OCI-LY1 (cell line): ENCODE results near the gene G6PD.

Source experiments
- H2AFZ ChIP-seq: fragments of 200-600 bp; sonication (generic), shearing (Covaris generic); 2 replicates; pipeline ENCODE4 v1.6.0; 2014; ENCODE audit warnings: antibody characterized with exemption, mild to moderate bottlenecking, low read length
- H3F3A ChIP-seq: fragments of 200-600 bp; sonication (generic), shearing (Covaris generic); 2 replicates; pipeline ENCODE4 v1.6.0; 2014; ENCODE audit warnings: mild to moderate bottlenecking, antibody characterized with exemption, low read length, moderate library complexity; ENCODE audit not compliant: insufficient read depth
- H3K27ac ChIP-seq: fragments of 200-600 bp; sonication (generic); 2 replicates; pipeline ENCODE4 v1.5.1; 2014; ENCODE audit warnings: low read length, mixed run types, mild to moderate bottlenecking, low read depth; ENCODE audit not compliant: poor library complexity, severe bottlenecking
- H3K27me3 ChIP-seq: fragments of 200-600 bp; sonication (generic); 2 replicates; pipeline ENCODE4 v1.6.0; 2014; ENCODE audit warnings: antibody characterized with exemption, mild to moderate bottlenecking, low read length, moderate library complexity; ENCODE audit not compliant: insufficient read depth
- H3K36me3 ChIP-seq: fragments of 200-600 bp; sonication (generic); 2 replicates; pipeline ENCODE4 v1.6.1; 2014; ENCODE audit warnings: mild to moderate bottlenecking, antibody characterized with exemption, low read length, moderate library complexity, mixed read lengths; ENCODE audit not compliant: insufficient read depth
- H3K4me1 ChIP-seq: fragments of 200-600 bp; sonication (generic); 2 replicates; pipeline ENCODE4 v1.5.1; 2014; ENCODE audit warnings: mild to moderate bottlenecking, low read length, moderate library complexity; ENCODE audit not compliant: insufficient read depth, severe bottlenecking
- H3K4me2 ChIP-seq: fragments of 200-600 bp; sonication (generic), shearing (Covaris generic); 2 replicates; pipeline ENCODE4 v1.6.1; 2014; ENCODE audit warnings: low read length
- H3K4me3 ChIP-seq: fragments of 200-600 bp; sonication (generic); 2 replicates; pipeline ENCODE4 v1.5.1; 2014; ENCODE audit warnings: low read length, low read depth, mild to moderate bottlenecking, mixed read lengths; ENCODE audit not compliant: poor library complexity, severe bottlenecking
- H3K79me2 ChIP-seq: fragments of 200-600 bp; shearing (Covaris generic); 2 replicates; pipeline ENCODE4 v1.6.1; 2016; ENCODE audit warnings: mixed run types, low read length, mixed read lengths; ENCODE audit not compliant: insufficient read depth
- H3K9ac ChIP-seq: fragments of 200-600 bp; sonication (generic), shearing (Covaris generic); 2 replicates; pipeline ENCODE4 v1.6.1; 2014; ENCODE audit warnings: mild to moderate bottlenecking, low read length, mixed read lengths
- H3K9me2 ChIP-seq: fragments of 200-600 bp; sonication (generic), shearing (Covaris generic); 2 replicates; pipeline ENCODE4 v1.6.1; 2014; ENCODE audit warnings: low read depth, mild to moderate bottlenecking, low read length, mixed read lengths
- H3K9me3 ChIP-seq: fragments of 200-600 bp; shearing (Covaris generic); 2 replicates; pipeline ENCODE4 v1.6.1; 2014; ENCODE audit warnings: low read length, mixed read lengths
- H4K20me1 ChIP-seq: fragments of 200-600 bp; sonication (generic), shearing (Covaris generic); 2 replicates; pipeline ENCODE4 v1.6.0; 2016; ENCODE audit warnings: mild to moderate bottlenecking, low read length; ENCODE audit not compliant: insufficient read depth
- EZH2 ChIP-seq: fragments of 200-600 bp; sonication (generic), shearing (Covaris generic); IDR thresholded peaks from 2 replicates; pipeline ENCODE4 v1.8.0; 2017; ENCODE audit warnings: borderline replicate concordance, mixed run types, mild to moderate bottlenecking, antibody characterized with exemption, low read length, moderate library complexity, mixed read lengths
- TF ChIP-seq, protein P1 (sequence below): fragments of 200-600 bp; sonication (generic), shearing (Covaris generic); IDR thresholded peaks from 2 replicates; pipeline ENCODE4 v1.5.1; 2017; ENCODE audit warnings: mild to moderate bottlenecking, antibody characterized with exemption, low read length, moderate library complexity, mixed read lengths

G6PD gene

GRCh38 chrX:154517101-154517781 lies 29.4 kb downstream of the G6PD start:
- no peak for TF ChIP-seq EZH2
- TF ChIP-seq, protein P1, sequence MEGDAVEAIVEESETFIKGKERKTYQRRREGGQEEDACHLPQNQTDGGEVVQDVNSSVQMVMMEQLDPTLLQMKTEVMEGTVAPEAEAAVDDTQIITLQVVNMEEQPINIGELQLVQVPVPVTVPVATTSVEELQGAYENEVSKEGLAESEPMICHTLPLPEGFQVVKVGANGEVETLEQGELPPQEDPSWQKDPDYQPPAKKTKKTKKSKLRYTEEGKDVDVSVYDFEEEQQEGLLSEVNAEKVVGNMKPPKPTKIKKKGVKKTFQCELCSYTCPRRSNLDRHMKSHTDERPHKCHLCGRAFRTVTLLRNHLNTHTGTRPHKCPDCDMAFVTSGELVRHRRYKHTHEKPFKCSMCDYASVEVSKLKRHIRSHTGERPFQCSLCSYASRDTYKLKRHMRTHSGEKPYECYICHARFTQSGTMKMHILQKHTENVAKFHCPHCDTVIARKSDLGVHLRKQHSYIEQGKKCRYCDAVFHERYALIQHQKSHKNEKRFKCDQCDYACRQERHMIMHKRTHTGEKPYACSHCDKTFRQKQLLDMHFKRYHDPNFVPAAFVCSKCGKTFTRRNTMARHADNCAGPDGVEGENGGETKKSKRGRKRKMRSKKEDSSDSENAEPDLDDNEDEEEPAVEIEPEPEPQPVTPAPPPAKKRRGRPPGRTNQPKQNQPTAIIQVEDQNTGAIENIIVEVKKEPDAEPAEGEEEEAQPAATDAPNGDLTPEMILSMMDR, result no peak
- Histone ChIP-seq H3K4me3 (peak overlapping the region; percentile 78), H2AFZ (no peak overlapping the region), H3K36me3 (no peaks in the 10 kb centered on the region), H3K9me3 (no peaks in the 10 kb centered on the region), H3K27ac (no peak overlapping the region), H4K20me1 (no peaks in the 10 kb centered on the region), H3K4me1 (peaks cover 13% of the 10 kb centered on the region), H3K4me2 (peak overlapping the region; percentile 96; the same call in 1 of the 2 replicates), H3F3A (no peaks in the 10 kb centered on the region), H3K9ac (no peak overlapping the region; the same call in 1 of the 2 replicates), H3K79me2 (no peaks in the 10 kb centered on the region), H3K9me2 (no peaks in the 10 kb centered on the region), H3K27me3 (no peaks in the 10 kb centered on the region)

DNA sequence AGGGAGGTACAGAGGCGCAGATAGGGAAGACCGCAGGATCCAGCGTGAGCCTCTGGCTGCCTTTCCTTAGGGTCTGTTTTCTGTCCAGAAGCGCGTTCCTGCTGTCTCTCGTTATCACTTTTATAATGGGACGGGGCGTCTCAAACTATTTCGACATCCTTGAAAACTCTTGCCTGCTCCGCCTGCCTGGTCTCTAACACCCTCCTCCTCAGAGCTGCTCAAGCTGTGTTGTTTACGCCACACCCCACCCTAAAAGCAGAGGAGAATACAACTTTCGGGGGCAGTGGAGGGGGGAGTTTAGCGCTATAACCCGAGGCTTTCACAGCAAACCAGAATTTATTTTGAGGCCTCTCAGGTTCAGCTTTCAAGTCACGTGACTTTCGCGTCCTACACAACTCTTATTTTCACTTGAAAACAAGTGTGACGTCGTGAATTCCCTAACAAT lies 30.0 kb downstream of the G6PD start:
- no peaks in the 10 kb centered on the region for H3K79me2 ChIP-seq
- H4K20me1 ChIP-seq, result no peaks in the 10 kb centered on the region
- no peaks in the 10 kb centered on the region for H3K9me3 ChIP-seq
- H3K27me3 ChIP-seq, result no peaks in the 10 kb centered on the region
- peak overlapping the region; percentile 40 for H3K27ac ChIP-seq
- H3K9me2 ChIP-seq, result no peaks in the 10 kb centered on the region
- peak overlapping the region; percentile 75; the same call in 1 of the 2 replicates for H2AFZ ChIP-seq
- peak overlapping the region; percentile 78 for H3K4me3 ChIP-seq
- TF ChIP-seq, protein P1, result no peak
- H3K9ac ChIP-seq, result peak overlapping the region; percentile 90
- peaks cover 13% of the 10 kb centered on the region for H3K4me1 ChIP-seq
- no peaks in the 10 kb centered on the region for H3F3A ChIP-seq
- H3K36me3 ChIP-seq, result no peaks in the 10 kb centered on the region
- H3K4me2 ChIP-seq, result peak overlapping the region; percentile 96

- Histone ChIP-seq H3K4me1 (peaks cover 13% of the 10 kb centered on the region), H3K4me2 (peak within 1 kb of the TSS; percentile 96), H3K36me3 (no peaks in the 10 kb centered on the region), H3K27me3 (no peaks in the 10 kb centered on the region), H4K20me1 (no peaks in the 10 kb centered on the region), H2AFZ (peak within 1 kb of the TSS; percentile 75; the same call in 1 of the 2 replicates), H3K9ac (peak within 1 kb of the TSS; percentile 90), H3F3A (no peaks in the 10 kb centered on the region), H3K27ac (peak within 1 kb of the TSS; percentile 40), H3K4me3 (peak within 1 kb of the TSS; percentile 78), H3K9me3 (no peaks in the 10 kb centered on the region), H3K9me2 (no peaks in the 10 kb centered on the region), H3K79me2 (no peaks in the 10 kb centered on the region)
- TF ChIP-seq, protein P1, result no peak
- no peak for TF ChIP-seq EZH2
These were observed 30.5 kb downstream of the G6PD start, which contains the start of gene FAM3A for GRCh38 chrX:154515966-154516655. Gene FAM3A (minus strand): TSS chrX:154516232. CDS start chrX:154515772, 460 bp downstream.
